Measurements from ENCODE around the gene TMEM255B.

Gene TMEM255B

GRCh38 chr13:113785051-113786010, 26.3 kb downstream of the TMEM255B start:
- TF ChIP-seq TOX (CRISPR knock-in tag; IDR thresholded peaks at IDR 0.05; ENCODE audit: borderline replicate concordance), result no peak
- no peak for TF ChIP-seq ISL1 (CRISPR knock-in tag; IDR thresholded peaks at IDR 0.05)
- TF ChIP-seq ZNF8 (CRISPR knock-in tag; IDR thresholded peaks at IDR 0.05), result no peak
- TF ChIP-seq TCF4 (CRISPR knock-in tag; IDR thresholded peaks at IDR 0.05; ENCODE audit: borderline replicate concordance), result no peak
- no peak for TF ChIP-seq SNAI2 (CRISPR knock-in tag; IDR thresholded peaks at IDR 0.05)
- TF ChIP-seq CREB5 (CRISPR knock-in tag; IDR thresholded peaks at IDR 0.05; ENCODE audit: low read depth), result no peak
- TF ChIP-seq ARNTL (CRISPR knock-in tag; IDR thresholded peaks at IDR 0.05; ENCODE audit: borderline replicate concordance, low read depth), result no peak
- no peak for TF ChIP-seq ZFP30 (CRISPR knock-in tag; IDR thresholded peaks at IDR 0.05)
- ATAC-seq, result no peak; the same call in 2 of the 3 replicates

- TF ChIP-seq PATZ1 (CRISPR knock-in tag; IDR thresholded peaks at IDR 0.05; ENCODE audit: borderline replicate concordance) (no peak), PPARA (CRISPR knock-in tag; IDR thresholded peaks at IDR 0.05; ENCODE audit: borderline replicate concordance) (no peak), ZNF565 (CRISPR knock-in tag; conservative IDR thresholded peaks at IDR 0.05; ENCODE audit: low read depth) (no peak), RARB (CRISPR knock-in tag; IDR thresholded peaks at IDR 0.05) (no peak), ZFP3 (CRISPR knock-in tag; IDR thresholded peaks at IDR 0.05) (no peak), TCF4 (CRISPR knock-in tag; IDR thresholded peaks at IDR 0.05; ENCODE audit: borderline replicate concordance) (no peak), ZNF70 (CRISPR knock-in tag; IDR thresholded peaks at IDR 0.05) (no peak), ISL1 (CRISPR knock-in tag; IDR thresholded peaks at IDR 0.05) (no peak), CSDC2 (CRISPR knock-in tag; IDR thresholded peaks at IDR 0.05) (no peak), CSRNP3 (CRISPR knock-in tag; IDR thresholded peaks at IDR 0.05) (no peak), BACH2 (CRISPR knock-in tag; IDR thresholded peaks at IDR 0.05; ENCODE audit: borderline replicate concordance) (no peak), ZFP30 (CRISPR knock-in tag; IDR thresholded peaks at IDR 0.05) (no peak), CREB5 (CRISPR knock-in tag; IDR thresholded peaks at IDR 0.05; ENCODE audit: low read depth) (no peak), OSR1 (CRISPR knock-in tag; IDR thresholded peaks at IDR 0.05) (no peak), ARNTL (CRISPR knock-in tag; IDR thresholded peaks at IDR 0.05; ENCODE audit: borderline replicate concordance, low read depth) (no peak), SNAI2 (CRISPR knock-in tag; IDR thresholded peaks at IDR 0.05) (no peak)
- no peak for ATAC-seq
Observed at GRCh38 chr13:113786262-113786841, 27.3 kb downstream of the TMEM255B start.

- TF ChIP-seq ZC3H10 (CRISPR knock-in tag; IDR thresholded peaks at IDR 0.05) (no peak), PATZ1 (CRISPR knock-in tag; IDR thresholded peaks at IDR 0.05; ENCODE audit: borderline replicate concordance) (no peak), CSDC2 (CRISPR knock-in tag; IDR thresholded peaks at IDR 0.05) (no peak), SNAI2 (CRISPR knock-in tag; IDR thresholded peaks at IDR 0.05) (no peak), ZNF565 (CRISPR knock-in tag; conservative IDR thresholded peaks at IDR 0.05; ENCODE audit: low read depth) (no peak)
Observed at GRCh38 chr13:113787694-113788093, 28.7 kb downstream of the TMEM255B start.

More at GRCh38 chr13:113787694-113788093, 28.7 kb downstream of the TMEM255B start:
- ATAC-seq, result no peak
